Endothelial cell (in vitro differentiated cells): ENCODE data around the gene BRINP1. TPM values are rescaled to one million over a fixed set of nuclear protein-coding genes. Genes with fewer than 3 reads are reported as not detected.

ENCODE experiments used
- DNase-seq: peaks from one replicate; pipeline ENCODE4 v3.0.0; 2021; ENCODE audit warnings: low spot score
- H3K27ac Mint-ChIP-seq: one replicate; pipeline ENCODE4 v1.8.0; 2021; ENCODE audit warnings: mixed read lengths, inconsistent platforms; ENCODE audit not compliant: unreplicated experiment
- H3K27me3 Mint-ChIP-seq: one replicate; pipeline ENCODE4 v1.8.0; 2021; ENCODE audit warnings: mild to moderate bottlenecking, moderate library complexity, mixed read lengths, inconsistent platforms; ENCODE audit not compliant: unreplicated experiment
- H3K36me3 Mint-ChIP-seq: one replicate; pipeline ENCODE4 v1.8.0; 2021; ENCODE audit warnings: mild to moderate bottlenecking, low read depth, mixed read lengths, inconsistent platforms; ENCODE audit not compliant: unreplicated experiment
- H3K4me1 Mint-ChIP-seq: one replicate; pipeline ENCODE4 v1.8.0; 2021; ENCODE audit warnings: mild to moderate bottlenecking, mixed read lengths, inconsistent platforms; ENCODE audit not compliant: unreplicated experiment
- H3K4me3 Mint-ChIP-seq: one replicate; pipeline ENCODE4 v1.8.0; 2021; ENCODE audit warnings: mild to moderate bottlenecking, mixed read lengths, inconsistent platforms; ENCODE audit not compliant: unreplicated experiment
- H3K9me3 Mint-ChIP-seq: one replicate; pipeline ENCODE4 v1.8.0; 2021; ENCODE audit warnings: mixed read lengths, inconsistent platforms; ENCODE audit not compliant: unreplicated experiment
- total RNA-seq: library from RNA; stranded (reverse); fragmentation: NEBNext Ultra II Directional; extraction: Animal tissue kit (Norgen Biotek cat#: 25700); gene quantifications from one replicate; pipeline ENCODE4 v1.2.1, GENCODE V29; 2021; ENCODE audit not compliant: unreplicated experiment
- TF ChIP-seq, protein P1 (sequence below): fragments of 200-600 bp; sonication (generic); IDR thresholded peaks from one replicate; pipeline ENCODE4 v1.5.0; 2021; ENCODE audit warnings: antibody characterized with exemption; ENCODE audit not compliant: unreplicated experiment

Gene BRINP1
- total RNA-seq, 1 donor from 2014 or later: 1.9 TPM

DNA sequence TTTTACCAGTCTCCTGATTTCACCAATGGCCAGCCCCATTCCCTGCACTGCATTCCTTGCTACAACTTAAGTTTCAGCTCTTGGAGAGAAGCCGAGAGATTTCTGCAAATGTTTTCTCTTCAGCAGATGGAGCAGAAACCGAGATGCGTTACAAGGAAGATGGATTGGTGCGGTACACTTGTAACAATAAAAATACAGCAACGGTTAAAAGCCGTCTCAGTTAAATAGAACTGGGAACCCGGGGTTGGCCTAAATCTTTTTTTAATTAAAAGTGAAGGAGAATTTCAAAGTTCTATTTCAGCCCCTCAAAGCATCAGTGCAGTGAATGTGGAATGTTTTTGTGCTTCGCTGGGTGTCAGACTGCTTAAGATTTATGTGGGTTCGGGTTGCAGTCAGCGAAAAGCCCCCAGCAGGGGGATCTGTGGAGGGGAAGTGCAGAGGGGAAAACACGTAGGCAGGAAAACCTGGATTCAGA, 19.8 kb downstream of the BRINP1 start:
- Mint-ChIP-seq H3K27me3 (peaks cover 2% of the 10 kb centered on the region), H3K4me1 (peaks cover 3% of the 10 kb centered on the region), H3K27ac (no peak overlapping the region), H3K36me3 (no peaks in the 10 kb centered on the region), H3K9me3 (no peaks in the 10 kb centered on the region), H3K4me3 (no peak overlapping the region)
- peak; percentile 47 for DNase-seq
- TF ChIP-seq, protein P1, sequence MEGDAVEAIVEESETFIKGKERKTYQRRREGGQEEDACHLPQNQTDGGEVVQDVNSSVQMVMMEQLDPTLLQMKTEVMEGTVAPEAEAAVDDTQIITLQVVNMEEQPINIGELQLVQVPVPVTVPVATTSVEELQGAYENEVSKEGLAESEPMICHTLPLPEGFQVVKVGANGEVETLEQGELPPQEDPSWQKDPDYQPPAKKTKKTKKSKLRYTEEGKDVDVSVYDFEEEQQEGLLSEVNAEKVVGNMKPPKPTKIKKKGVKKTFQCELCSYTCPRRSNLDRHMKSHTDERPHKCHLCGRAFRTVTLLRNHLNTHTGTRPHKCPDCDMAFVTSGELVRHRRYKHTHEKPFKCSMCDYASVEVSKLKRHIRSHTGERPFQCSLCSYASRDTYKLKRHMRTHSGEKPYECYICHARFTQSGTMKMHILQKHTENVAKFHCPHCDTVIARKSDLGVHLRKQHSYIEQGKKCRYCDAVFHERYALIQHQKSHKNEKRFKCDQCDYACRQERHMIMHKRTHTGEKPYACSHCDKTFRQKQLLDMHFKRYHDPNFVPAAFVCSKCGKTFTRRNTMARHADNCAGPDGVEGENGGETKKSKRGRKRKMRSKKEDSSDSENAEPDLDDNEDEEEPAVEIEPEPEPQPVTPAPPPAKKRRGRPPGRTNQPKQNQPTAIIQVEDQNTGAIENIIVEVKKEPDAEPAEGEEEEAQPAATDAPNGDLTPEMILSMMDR: peak; percentile 44

DNA sequence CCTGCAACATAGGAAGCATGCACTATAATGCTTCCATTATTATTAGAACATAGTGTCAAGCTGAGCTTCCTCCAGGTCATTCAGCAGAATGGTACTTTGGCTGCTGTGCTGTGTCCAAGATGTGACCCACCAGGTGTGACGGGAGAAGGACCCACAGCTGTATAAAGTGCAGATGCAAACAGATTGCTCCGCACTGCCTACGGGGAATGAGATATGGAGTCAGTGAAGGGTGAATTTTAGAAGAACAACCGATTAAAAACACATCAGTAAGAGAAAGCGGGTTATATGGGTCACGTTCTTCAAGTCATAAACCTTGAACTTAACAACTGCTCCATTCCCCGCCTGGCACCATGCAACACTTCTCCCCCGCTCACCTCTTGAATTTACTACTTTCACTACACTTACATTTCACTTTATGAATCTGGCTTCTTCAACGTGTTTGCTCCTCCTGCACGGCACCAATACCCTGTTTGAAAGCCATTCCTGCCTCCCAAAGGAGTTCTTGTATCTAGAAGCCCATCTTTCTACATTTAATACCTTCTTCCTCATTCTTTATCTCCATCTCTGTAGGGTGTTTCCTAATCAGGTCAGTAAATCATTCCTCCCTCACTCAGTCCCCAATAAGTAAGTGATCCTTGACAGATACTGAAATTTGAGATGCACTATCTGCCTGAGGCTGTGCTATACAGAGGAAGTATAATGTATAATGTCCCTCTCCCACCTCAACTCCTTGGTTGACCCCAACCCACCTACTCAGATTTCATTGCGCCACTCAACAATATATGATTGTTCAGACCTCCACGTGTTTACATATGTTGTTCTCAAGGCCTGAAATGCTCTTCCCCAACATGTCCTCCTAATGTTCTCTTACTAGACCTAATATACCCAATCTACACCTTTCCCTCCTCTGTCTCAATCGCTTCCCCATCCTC, 25.9 kb downstream of the BRINP1 start:
- Mint-ChIP-seq H3K27me3 (peaks cover 2% of the 10 kb centered on the region), H3K9me3 (no peaks in the 10 kb centered on the region), H3K4me3 (no peak overlapping the region), H3K27ac (no peak overlapping the region), H3K4me1 (no peaks in the 10 kb centered on the region), H3K36me3 (no peaks in the 10 kb centered on the region)
- TF ChIP-seq, protein P1: no peak
- DNase-seq: no peak

DNA sequence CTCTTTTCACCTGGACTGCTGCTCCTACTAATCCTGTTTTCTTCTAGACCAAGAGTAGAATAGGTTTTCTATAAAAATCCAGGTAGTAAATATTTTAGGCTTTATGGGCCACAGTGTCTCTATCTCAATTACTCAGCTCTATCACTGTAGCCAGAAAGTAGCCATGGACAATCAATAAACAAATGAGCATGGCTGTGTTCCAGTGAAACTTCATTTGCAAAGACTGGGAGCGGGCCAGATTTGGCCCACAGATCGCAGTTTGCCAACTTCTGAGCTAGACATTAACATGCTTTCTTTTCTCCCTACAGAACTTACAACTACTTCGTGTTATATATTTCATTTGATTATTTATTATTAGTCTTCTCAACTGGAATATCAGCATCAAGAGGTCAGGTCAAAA, 30.2 kb downstream of the BRINP1 start:
- no peak for DNase-seq
- TF ChIP-seq, protein P1: no peak
- H3K27ac Mint-ChIP-seq: no peak overlapping the region
- H3K36me3 Mint-ChIP-seq: no peaks in the 10 kb centered on the region
- peaks cover 2% of the 10 kb centered on the region for H3K4me1 Mint-ChIP-seq
- H3K27me3 Mint-ChIP-seq: no peaks in the 10 kb centered on the region
- H3K4me3 Mint-ChIP-seq: no peak overlapping the region
- no peaks in the 10 kb centered on the region for H3K9me3 Mint-ChIP-seq

DNA sequence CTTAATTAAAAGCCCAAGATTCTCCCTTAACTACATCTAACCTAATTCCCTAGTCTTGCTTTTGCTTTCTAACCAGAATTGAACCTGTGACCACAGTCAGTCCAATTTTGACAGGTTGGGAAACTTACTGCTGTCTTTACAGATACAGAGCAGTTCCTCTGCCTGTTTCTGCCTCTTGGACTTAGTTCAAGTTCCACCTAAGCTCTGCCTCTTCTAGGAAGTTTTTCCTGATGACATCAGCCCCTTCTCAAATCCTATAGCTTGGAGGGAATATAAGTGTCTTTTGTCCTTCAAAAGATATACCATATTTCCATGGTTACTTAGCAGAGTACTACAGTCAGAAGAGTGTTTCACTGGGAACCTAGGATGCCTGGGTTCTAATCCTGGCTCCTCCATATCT, 31.7 kb downstream of the BRINP1 start:
- Mint-ChIP-seq H3K9me3 (no peaks in the 10 kb centered on the region), H3K4me1 (peaks cover 6% of the 10 kb centered on the region), H3K4me3 (no peak overlapping the region), H3K36me3 (no peaks in the 10 kb centered on the region), H3K27ac (no peak overlapping the region), H3K27me3 (no peaks in the 10 kb centered on the region)
- no peak for DNase-seq
- TF ChIP-seq, protein P1: no peak

DNA sequence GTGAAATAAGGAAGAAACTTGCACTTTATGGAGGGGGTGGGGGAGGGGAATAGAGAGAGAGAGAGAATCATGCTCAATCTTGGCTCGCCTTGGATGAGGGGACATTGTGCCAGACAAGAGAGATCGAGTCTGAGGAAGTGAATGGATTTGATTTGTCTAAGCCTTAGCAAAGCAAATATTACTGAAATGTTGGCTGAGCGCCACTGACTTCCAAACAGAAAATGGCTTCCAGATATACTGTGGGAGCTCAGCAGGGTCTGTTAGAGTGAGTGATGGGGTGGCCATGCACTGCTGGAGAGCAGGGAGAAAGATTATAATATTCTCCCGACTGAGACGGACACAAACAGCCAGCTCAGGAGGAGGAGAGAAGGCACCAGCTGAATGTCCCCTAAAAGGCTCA, 34.5 kb downstream of the BRINP1 start:
- no peak for DNase-seq
- no peaks in the 10 kb centered on the region for H3K27me3 Mint-ChIP-seq
- H3K4me1 Mint-ChIP-seq: peaks cover 6% of the 10 kb centered on the region
- TF ChIP-seq, protein P1: no peak
- no peaks in the 10 kb centered on the region for H3K9me3 Mint-ChIP-seq
- H3K36me3 Mint-ChIP-seq: no peaks in the 10 kb centered on the region
- H3K4me3 Mint-ChIP-seq: no peak overlapping the region
- H3K27ac Mint-ChIP-seq: no peak overlapping the region
